OCI-LY7 (cell line): ENCODE measurements around the gene PSAPL1.

Experiments
- CTCF ChIP-seq: fragments of 200-600 bp; sonication (generic); conservative IDR thresholded peaks from 2 replicates; pipeline ENCODE4 v1.5.1; 2014; ENCODE audit warnings: mild to moderate bottlenecking, antibody characterized with exemption, low read length, moderate library complexity, mixed read lengths
- EZH2phosphoT487 ChIP-seq: fragments of 200-600 bp; sonication (generic); IDR thresholded peaks from 2 replicates; pipeline ENCODE4 v1.6.1; 2018; ENCODE audit warnings: low read depth, borderline replicate concordance, mild to moderate bottlenecking, mixed run types, antibody characterized with exemption, low read length, moderate library complexity, mixed read lengths

GRCh38 chr4:7419961-7420660, 14.6 kb downstream of the PSAPL1 start:
- TF ChIP-seq CTCF (no peak), EZH2phosphoT487 (no peak)
